ENCODE data around the gene GYS2.
A peak's percentile ranks its signal among the peaks of the same experiment; 100 is the strongest.

Gene GYS2

DNA sequence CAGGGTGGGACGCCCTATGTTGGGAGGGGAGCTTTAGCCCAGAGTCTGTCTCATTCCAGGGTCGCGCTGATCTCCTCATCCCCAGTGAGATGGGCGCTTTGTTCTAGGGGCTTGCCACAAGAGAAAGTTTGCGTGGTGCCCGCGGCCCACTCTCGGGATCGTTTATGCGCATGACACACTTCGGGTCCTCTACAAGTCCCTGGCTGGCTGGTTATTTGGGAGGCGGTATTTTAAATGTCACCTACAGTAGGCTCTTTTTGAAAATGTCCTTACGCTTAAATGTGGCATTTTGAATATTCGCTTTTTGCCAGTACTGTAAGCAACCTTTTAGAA lies 102.5 kb downstream of the GYS2 start:
- peak; percentile 48 for DNase-seq

DNA sequence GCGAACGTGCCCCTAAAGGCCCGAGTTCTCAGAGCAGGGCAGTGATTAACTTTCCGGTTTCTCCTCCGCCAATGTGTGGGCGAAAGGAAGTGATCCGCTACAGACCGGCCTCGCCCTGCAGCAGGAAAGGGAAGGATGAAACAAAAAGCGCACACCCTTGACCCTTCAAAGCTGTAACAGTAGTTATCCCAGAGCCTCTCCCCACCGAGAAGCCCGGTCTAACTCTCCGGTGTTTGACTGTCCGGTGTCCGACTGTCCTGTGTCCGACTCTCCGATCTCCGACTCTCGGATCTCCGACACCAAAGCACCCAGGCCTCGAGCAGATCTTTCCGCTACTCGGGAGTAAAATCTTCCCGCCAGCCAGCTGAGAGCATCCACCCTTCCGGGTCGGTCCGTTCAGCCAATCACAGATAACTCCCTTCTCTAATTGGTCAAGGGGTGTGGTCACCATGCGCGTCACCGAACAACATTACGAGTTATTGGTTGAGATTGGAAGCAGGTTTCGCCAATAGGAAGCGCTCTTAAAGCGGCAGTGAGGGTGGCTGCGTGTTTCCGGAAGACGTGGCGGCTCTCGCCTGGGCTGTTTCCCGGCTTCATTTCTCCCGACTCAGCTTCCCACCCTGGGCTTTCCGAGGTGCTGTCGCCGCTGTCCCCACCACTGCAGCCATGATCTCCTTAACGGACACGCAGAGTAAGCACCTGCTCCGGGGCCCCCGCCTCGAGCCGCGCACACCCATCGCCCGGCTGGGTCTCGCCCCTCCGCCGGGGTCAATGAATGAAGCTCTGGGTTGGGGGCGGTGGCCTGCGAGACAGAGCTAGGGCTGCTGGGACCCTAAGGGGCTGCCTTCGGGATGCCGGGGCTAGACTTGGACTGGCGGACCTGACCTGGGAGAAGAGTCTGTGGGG lies 103.1 kb downstream of the GYS2 start, which contains the start of the genes GOLT1B and RECQL:
TSS of gene GOLT1B (plus strand) at position 532 of the 906 bp plus-strand sequence. CDS start at position 667, 135 bp downstream.
TSS of gene RECQL (minus strand) at position 378 of the 906 bp plus-strand sequence. CDS start 2,065 bp downstream, outside the sequence.
- DNase-seq, result peak; percentile 93

DNA sequence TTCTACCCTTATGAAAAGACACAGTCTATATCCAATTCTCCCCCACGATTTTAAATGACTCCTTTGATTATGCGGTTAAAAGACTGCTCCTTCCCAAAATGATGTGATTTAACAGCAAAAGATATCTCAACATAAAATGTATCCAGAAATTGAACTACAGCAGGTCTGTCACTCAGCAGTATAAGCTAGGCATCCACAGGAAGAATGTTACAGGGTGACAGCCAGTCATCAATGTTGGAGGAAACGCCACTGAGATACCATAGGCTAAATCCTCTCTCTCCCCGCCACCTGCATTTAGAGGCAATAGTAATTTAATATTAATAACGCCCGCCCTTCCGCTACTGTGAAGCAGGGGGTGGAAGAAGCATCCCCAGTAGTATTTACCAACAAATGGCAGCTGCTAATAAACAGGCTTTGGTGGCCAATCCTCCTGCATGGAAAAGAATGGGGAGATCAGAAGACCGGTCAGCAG lies 103.8 kb downstream of the GYS2 start:
- DNase-seq, result no peak

DNA sequence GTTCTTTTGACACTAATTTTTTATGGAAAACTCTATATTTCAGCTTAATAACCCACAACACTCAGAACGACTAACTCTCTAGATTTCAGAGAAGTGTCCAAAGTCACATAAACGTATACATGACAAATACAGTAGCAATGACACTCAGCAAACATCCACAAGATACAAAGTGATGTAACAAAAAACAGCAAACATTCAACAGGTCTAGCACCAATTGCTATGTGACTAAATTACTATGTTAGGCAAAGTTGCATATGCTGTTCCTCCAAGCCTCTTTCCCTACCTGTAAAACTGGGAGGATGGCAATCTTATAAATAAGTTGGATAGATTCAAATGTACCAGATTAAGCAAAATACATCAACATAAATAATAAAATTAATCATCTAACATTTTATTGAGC lies 104.9 kb downstream of the GYS2 start:
- DNase-seq, result no peak
